ENCODE measurements around the gene CCDC24.

CCDC24 gene

DNA sequence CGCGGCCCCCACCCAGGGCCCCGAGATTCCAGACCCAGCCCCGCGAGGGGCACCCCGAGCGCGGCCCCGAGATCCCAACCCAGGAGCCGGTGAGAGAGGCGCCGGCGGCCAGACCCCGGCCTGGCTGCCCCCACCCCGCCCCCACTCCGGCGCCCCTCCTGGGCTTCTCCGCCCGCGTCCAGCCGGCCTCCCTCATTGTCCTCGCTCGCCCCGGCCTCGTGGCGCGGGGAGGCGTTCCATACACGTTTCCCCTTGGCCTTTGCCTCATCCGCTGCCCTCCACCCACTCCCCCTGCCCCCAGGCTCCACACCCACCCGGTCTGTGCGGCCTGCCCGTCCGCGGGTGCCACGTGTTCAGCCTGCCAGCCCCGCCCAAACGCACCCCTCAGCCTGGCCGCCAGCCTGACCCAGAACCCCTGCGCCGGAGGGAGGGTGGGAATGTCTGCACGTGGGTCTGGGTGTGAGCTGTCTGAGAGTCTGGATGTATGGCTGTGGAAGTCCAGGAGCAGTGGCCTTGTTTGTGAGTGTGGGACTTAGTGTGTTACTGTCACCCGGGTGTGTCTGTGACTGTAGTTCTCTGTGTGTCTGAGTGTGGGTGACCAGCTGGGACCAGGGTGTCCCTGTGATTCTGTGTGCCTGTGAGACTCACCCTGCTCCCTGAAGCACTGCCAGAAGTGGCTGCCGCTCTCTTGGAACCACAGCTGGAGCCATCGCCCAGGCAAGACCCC is 11.7 kb upstream of the CCDC24 start:
- WGBS (ENCODE audit: extremely low coverage, insufficient coverage, low lambda C conversion rate): no CpG with 5 or more reads among the region's 45 CpGs
- Histone ChIP-seq H4K8ac (ENCODE audit: low read depth, low read length) (no peak overlapping the region), H3K27ac (ENCODE audit: low read depth, low read length) (no peak overlapping the region), H2AK5ac (ENCODE audit: low read length) (peak overlapping the region; percentile 35), H3K27me3 (ENCODE audit: insufficient read depth, low read length, poor library complexity) (no peaks in the 10 kb centered on the region), H3K56ac (ENCODE audit: low read length) (peak overlapping the region; percentile 92), H3K4me1 (ENCODE audit: control insufficient read depth, low read depth, low read length) (peaks cover 2% of the 10 kb centered on the region), H3K4ac (ENCODE audit: low read depth, low read length) (peak overlapping the region; percentile 74), H3K79me2 (ENCODE audit: control insufficient read depth, insufficient read depth, low read length) (peaks cover 17% of the 10 kb centered on the region), H3K36me3 (ENCODE audit: control insufficient read depth, insufficient read depth, low read length) (peaks cover 6% of the 10 kb centered on the region), H2BK5ac (ENCODE audit: low read length) (no peak overlapping the region), H3K23ac (ENCODE audit: low read length) (no peak overlapping the region), H3K9ac (ENCODE audit: low read length) (peak overlapping the region; percentile 74), H4K5ac (ENCODE audit: low read length) (no peak overlapping the region), H2BK15ac (replicated peaks; ENCODE audit: low read depth) (no peak overlapping the region), H3K79me1 (ENCODE audit: low read length) (peaks cover 38% of the 10 kb centered on the region), H3K4me3 (ENCODE audit: low read length) (peak overlapping the region; percentile 46), H3K4me2 (ENCODE audit: low read length) (peak overlapping the region; percentile 37), H3K18ac (ENCODE audit: low read length) (peak overlapping the region; percentile 73), H2BK120ac (ENCODE audit: low read depth, low read length) (peak overlapping the region; percentile 10)
- peak; percentile 26 for DNase-seq

GRCh38 chr1:43980255-43981134 is 10.9 kb upstream of the CCDC24 start:
- Histone ChIP-seq H3K4me1 (ENCODE audit: control insufficient read depth, low read depth, low read length) (peaks cover 2% of the 10 kb centered on the region), H3K4me2 (ENCODE audit: low read length) (peak overlapping the region; percentile 37), H3K9ac (ENCODE audit: low read length) (peak overlapping the region; percentile 74), H2BK120ac (ENCODE audit: low read depth, low read length) (no peak overlapping the region), H4K8ac (ENCODE audit: low read depth, low read length) (no peak overlapping the region), H3K4me3 (ENCODE audit: low read length) (peak overlapping the region; percentile 21), H4K5ac (ENCODE audit: low read length) (no peak overlapping the region), H3K56ac (ENCODE audit: low read length) (peak overlapping the region; percentile 92), H3K27me3 (ENCODE audit: insufficient read depth, low read length, poor library complexity) (no peaks in the 10 kb centered on the region), H3K18ac (ENCODE audit: low read length) (no peak overlapping the region), H2BK15ac (replicated peaks; ENCODE audit: low read depth) (no peak overlapping the region), H3K27ac (ENCODE audit: low read depth, low read length) (no peak overlapping the region), H2AK5ac (ENCODE audit: low read length) (peak overlapping the region; percentile 35), H3K23ac (ENCODE audit: low read length) (no peak overlapping the region), H2BK5ac (ENCODE audit: low read length) (no peak overlapping the region), H3K79me1 (ENCODE audit: low read length) (peaks cover 37% of the 10 kb centered on the region), H3K36me3 (ENCODE audit: control insufficient read depth, insufficient read depth, low read length) (peaks cover 7% of the 10 kb centered on the region), H3K79me2 (ENCODE audit: control insufficient read depth, insufficient read depth, low read length) (peaks cover 13% of the 10 kb centered on the region), H3K4ac (ENCODE audit: low read depth, low read length) (no peak overlapping the region)
- no peak for DNase-seq
- WGBS (ENCODE audit: extremely low coverage, insufficient coverage, low lambda C conversion rate): no CpG with 5 or more reads among the region's 13 CpGs

DNA sequence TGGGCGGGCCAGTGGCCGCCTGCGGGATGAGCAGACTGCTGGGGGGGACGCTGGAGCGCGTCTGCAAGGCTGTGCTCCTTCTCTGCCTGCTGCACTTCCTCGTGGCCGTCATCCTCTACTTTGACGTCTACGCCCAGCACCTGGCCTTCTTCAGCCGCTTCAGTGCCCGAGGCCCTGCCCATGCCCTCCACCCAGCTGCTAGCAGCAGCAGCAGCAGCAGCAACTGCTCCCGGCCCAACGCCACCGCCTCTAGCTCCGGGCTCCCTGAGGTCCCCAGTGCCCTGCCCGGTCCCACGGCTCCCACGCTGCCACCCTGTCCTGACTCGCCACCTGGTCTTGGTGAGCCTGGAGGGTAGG is 10.3 kb upstream of the CCDC24 start:
- no peak overlapping the region for H3K9ac ChIP-seq (ENCODE audit: low read length)
- no CpG with 5 or more reads among the region's 20 CpGs for WGBS (ENCODE audit: extremely low coverage, insufficient coverage, low lambda C conversion rate)
- H3K79me1 ChIP-seq (ENCODE audit: low read length): peaks cover 32% of the 10 kb centered on the region
- H3K56ac ChIP-seq (ENCODE audit: low read length): peak overlapping the region; percentile 40
- H4K8ac ChIP-seq (ENCODE audit: low read depth, low read length): no peak overlapping the region
- DNase-seq: no peak
- no peak overlapping the region for H3K4me2 ChIP-seq (ENCODE audit: low read length)
- no peak overlapping the region for H4K5ac ChIP-seq (ENCODE audit: low read length)
- no peak overlapping the region for H3K23ac ChIP-seq (ENCODE audit: low read length)
- no peak overlapping the region for H3K4ac ChIP-seq (ENCODE audit: low read depth, low read length)
- no peaks in the 10 kb centered on the region for H3K4me1 ChIP-seq (ENCODE audit: control insufficient read depth, low read depth, low read length)
- peaks cover 9% of the 10 kb centered on the region for H3K79me2 ChIP-seq (ENCODE audit: control insufficient read depth, insufficient read depth, low read length)
- H3K4me3 ChIP-seq (ENCODE audit: low read length): no peak overlapping the region
- no peak overlapping the region for H2AK5ac ChIP-seq (ENCODE audit: low read length)
- no peak overlapping the region for H2BK5ac ChIP-seq (ENCODE audit: low read length)
- H3K27ac ChIP-seq (ENCODE audit: low read depth, low read length): no peak overlapping the region
- no peak overlapping the region for H2BK15ac ChIP-seq (replicated peaks; ENCODE audit: low read depth)
- H3K27me3 ChIP-seq (ENCODE audit: insufficient read depth, low read length, poor library complexity): no peaks in the 10 kb centered on the region
- peaks cover 10% of the 10 kb centered on the region for H3K36me3 ChIP-seq (ENCODE audit: control insufficient read depth, insufficient read depth, low read length)
- no peak overlapping the region for H3K18ac ChIP-seq (ENCODE audit: low read length)
- no peak overlapping the region for H2BK120ac ChIP-seq (ENCODE audit: low read depth, low read length)

DNA sequence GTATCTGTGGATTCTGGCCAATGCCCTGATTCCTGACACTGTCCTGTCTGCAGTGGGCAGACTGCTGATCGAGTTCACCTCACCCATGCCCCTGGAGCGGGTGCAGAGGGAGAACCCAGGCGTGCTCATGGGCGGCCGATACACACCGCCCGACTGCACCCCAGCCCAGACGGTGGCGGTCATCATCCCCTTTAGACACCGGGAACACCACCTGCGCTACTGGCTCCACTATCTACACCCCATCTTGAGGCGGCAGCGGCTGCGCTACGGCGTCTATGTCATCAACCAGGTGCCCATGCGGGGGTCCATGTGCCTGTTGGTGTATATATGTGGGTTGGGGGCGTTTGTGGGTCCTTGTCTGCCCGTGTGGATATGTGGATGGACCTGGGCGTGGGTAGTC is 9.8 kb upstream of the CCDC24 start:
- no peak overlapping the region for H4K5ac ChIP-seq (ENCODE audit: low read length)
- no peak overlapping the region for H3K4me2 ChIP-seq (ENCODE audit: low read length)
- H3K27ac ChIP-seq (ENCODE audit: low read depth, low read length): no peak overlapping the region
- H3K27me3 ChIP-seq (ENCODE audit: insufficient read depth, low read length, poor library complexity): no peaks in the 10 kb centered on the region
- H3K18ac ChIP-seq (ENCODE audit: low read length): no peak overlapping the region
- DNase-seq: no peak
- no peak overlapping the region for H3K4me3 ChIP-seq (ENCODE audit: low read length)
- peaks cover 6% of the 10 kb centered on the region for H3K79me2 ChIP-seq (ENCODE audit: control insufficient read depth, insufficient read depth, low read length)
- H3K4me1 ChIP-seq (ENCODE audit: control insufficient read depth, low read depth, low read length): no peaks in the 10 kb centered on the region
- no peak overlapping the region for H2AK5ac ChIP-seq (ENCODE audit: low read length)
- no CpG with 5 or more reads among the region's 20 CpGs for WGBS (ENCODE audit: extremely low coverage, insufficient coverage, low lambda C conversion rate)
- H3K9ac ChIP-seq (ENCODE audit: low read length): no peak overlapping the region
- H2BK5ac ChIP-seq (ENCODE audit: low read length): no peak overlapping the region
- no peak overlapping the region for H3K23ac ChIP-seq (ENCODE audit: low read length)
- peaks cover 8% of the 10 kb centered on the region for H3K36me3 ChIP-seq (ENCODE audit: control insufficient read depth, insufficient read depth, low read length)
- no peak overlapping the region for H3K4ac ChIP-seq (ENCODE audit: low read depth, low read length)
- H3K79me1 ChIP-seq (ENCODE audit: low read length): peaks cover 27% of the 10 kb centered on the region
- H2BK15ac ChIP-seq (replicated peaks; ENCODE audit: low read depth): no peak overlapping the region
- H2BK120ac ChIP-seq (ENCODE audit: low read depth, low read length): no peak overlapping the region
- H4K8ac ChIP-seq (ENCODE audit: low read depth, low read length): no peak overlapping the region
- no peak overlapping the region for H3K56ac ChIP-seq (ENCODE audit: low read length)

- Histone ChIP-seq H3K4me3 (ENCODE audit: low read length) (no peak overlapping the region), H4K8ac (ENCODE audit: low read depth, low read length) (no peak overlapping the region), H2BK5ac (ENCODE audit: low read length) (no peak overlapping the region), H3K18ac (ENCODE audit: low read length) (no peak overlapping the region), H4K5ac (ENCODE audit: low read length) (no peak overlapping the region), H3K36me3 (ENCODE audit: control insufficient read depth, insufficient read depth, low read length) (peaks cover 5% of the 10 kb centered on the region), H2BK15ac (replicated peaks; ENCODE audit: low read depth) (no peak overlapping the region), H2AK5ac (ENCODE audit: low read length) (no peak overlapping the region), H3K56ac (ENCODE audit: low read length) (no peak overlapping the region), H3K4me1 (ENCODE audit: control insufficient read depth, low read depth, low read length) (no peaks in the 10 kb centered on the region), H3K27me3 (ENCODE audit: insufficient read depth, low read length, poor library complexity) (no peaks in the 10 kb centered on the region), H3K27ac (ENCODE audit: low read depth, low read length) (no peak overlapping the region), H3K79me1 (ENCODE audit: low read length) (peaks cover 24% of the 10 kb centered on the region), H3K9ac (ENCODE audit: low read length) (no peak overlapping the region), H3K23ac (ENCODE audit: low read length) (no peak overlapping the region), H3K79me2 (ENCODE audit: control insufficient read depth, insufficient read depth, low read length) (peaks cover 6% of the 10 kb centered on the region), H3K4me2 (ENCODE audit: low read length) (no peak overlapping the region), H3K4ac (ENCODE audit: low read depth, low read length) (no peak overlapping the region), H2BK120ac (ENCODE audit: low read depth, low read length) (no peak overlapping the region)
- no peak for DNase-seq
- no CpG with 5 or more reads among the region's 8 CpGs for WGBS (ENCODE audit: extremely low coverage, insufficient coverage, low lambda C conversion rate)
Measured at GRCh38 chr1:43982241-43982640, 9.2 kb upstream of the CCDC24 start.

Measured in mesendoderm (in vitro differentiated cells).